GM10847 (cell line): ENCODE data around the gene C12orf57.

ENCODE experiments used
- POLR2A ChIP-seq: IDR thresholded peaks from 2 replicates; pipeline ENCODE4 v1.6.1; 2011; ENCODE audit not compliant: insufficient read length; ENCODE audit errors: extremely low read depth

Gene C12orf57

DNA sequence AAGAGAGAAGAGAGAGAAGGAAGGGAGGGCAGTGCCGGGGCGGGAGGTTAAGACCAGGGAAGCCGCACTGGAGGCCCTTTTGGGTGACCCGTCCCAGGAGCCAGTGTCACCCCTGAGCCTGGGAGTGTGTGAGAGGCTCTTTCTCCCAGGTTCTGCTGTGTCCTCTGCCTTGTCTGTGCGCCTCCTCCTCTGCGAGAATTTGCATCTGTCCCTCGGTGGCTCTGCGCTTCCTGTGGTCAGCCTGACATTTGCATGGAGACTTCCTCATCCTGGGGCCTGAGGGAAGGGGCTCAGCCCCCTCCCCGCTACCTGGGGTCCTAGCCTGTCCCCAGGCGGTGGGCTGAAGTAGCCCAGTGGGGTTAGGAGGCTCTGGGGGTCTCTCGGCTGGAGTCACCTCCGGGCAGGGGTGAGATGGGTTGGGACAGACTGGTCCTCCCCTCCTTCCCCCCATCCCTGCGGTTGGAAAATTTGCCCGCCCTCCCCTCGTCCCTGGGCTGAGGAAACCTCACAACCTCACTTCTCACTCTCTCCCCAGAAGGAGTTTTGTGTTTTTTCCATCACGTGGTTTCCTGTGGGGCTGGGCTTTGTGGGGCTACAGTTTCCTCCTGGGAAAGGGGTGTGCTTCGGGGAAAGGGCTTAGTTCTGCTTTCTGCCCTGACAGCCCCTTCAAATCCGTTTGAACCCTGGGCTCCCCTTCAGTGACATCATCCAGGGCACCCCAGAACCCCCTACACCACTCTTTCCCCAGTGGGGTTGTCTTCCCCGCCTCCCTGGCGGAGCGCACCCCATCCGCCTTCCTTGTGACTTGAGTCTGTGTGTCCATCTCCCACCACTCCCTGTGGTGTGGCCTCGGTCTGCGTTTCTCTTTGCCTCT, 9.9 kb downstream of the C12orf57 start:
- TF ChIP-seq POLR2A = peak; percentile 99

DNA sequence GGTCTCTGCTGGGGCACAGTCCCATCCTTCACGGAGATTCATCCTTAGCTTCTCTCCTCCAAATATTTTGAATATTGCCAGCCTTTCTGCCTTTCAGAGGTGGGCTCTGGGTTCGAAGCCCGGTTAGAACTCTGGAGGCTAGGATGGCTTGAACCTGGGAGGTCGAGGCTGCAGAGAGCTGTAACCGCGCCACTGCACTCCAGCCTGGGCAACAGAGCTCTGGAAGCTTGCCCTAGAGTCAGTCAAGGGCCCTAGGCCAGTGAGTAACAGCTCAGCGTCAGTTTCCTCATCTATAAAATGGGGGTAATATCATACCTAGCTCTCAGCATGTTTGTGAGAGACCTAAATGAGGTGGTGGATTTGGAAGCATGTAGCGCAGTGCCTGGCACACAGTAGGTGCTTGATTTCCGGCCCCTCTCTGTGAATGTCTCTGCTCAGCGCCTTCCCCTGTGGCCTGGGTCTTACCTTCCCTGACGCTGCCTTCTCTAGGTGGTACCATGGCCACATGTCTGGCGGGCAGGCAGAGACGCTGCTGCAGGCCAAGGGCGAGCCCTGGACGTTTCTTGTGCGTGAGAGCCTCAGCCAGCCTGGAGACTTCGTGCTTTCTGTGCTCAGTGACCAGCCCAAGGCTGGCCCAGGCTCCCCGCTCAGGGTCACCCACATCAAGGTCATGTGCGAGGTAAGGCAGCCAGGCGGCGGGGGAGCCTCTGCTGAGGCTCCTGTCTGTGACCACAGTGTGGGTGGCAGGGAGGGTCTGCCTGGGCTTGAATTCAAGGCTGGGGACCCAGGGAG, 10.7 kb downstream of the C12orf57 start:
- no peak for TF ChIP-seq POLR2A

DNA sequence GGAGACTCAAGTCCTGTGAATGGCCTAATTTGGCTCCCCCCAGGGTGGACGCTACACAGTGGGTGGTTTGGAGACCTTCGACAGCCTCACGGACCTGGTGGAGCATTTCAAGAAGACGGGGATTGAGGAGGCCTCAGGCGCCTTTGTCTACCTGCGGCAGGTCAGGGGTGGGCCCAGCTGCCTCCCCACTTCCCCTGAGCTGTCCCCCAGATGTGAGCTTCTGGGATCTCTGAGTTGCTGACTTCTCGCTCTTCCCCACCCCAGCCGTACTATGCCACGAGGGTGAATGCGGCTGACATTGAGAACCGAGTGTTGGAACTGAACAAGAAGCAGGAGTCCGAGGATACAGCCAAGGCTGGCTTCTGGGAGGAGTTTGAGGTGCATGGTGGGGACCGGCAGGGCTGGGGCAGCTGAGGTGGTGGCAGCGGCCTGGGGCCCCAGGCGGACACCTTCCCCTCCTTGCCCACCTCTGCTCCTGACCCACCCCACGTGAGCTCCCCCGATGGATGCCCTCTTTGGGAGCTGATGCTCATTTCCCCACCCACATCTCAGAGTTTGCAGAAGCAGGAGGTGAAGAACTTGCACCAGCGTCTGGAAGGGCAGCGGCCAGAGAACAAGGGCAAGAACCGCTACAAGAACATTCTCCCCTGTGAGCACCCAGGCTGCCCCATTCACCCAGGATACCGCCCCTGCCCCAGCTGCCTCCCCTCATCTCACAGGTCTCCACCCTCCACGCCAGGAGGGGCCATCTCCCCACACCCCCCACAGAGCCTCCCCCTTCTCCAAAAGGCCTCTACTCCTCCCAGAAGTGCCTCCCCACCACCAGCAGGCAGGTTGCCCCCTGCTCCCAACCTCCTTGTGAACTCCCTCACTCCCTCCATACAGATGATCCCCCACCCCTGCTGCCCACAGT, 11.5 kb downstream of the C12orf57 start:
- TF ChIP-seq POLR2A = no peak

DNA sequence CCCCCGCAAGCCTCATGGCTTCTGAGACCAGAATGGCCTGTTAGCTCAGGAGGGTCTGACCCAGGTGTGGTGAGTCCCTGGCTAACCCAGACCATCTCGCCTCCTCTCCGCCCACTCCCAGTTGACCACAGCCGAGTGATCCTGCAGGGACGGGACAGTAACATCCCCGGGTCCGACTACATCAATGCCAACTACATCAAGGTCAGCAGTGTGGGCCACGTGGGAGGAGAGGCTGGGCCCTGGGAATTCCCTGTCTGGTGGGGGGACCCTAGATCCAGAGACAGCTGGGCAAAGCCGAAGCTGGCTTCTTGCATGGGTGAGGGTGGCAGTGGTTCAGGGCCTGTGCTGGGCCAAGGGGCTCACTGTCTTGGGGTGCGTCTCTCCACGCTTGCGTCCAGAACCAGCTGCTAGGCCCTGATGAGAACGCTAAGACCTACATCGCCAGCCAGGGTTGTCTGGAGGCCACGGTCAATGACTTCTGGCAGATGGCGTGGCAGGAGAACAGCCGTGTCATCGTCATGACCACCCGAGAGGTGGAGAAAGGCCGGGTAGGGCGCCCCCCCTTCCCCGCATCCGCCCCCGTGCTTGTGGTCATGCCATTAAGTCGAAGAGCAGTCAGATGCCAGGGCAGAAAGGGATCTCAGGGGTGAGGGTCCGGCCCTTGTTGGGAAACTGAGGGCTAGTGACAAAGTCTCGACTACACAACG, 12.4 kb downstream of the C12orf57 start:
- TF ChIP-seq POLR2A = peak; percentile 20

DNA sequence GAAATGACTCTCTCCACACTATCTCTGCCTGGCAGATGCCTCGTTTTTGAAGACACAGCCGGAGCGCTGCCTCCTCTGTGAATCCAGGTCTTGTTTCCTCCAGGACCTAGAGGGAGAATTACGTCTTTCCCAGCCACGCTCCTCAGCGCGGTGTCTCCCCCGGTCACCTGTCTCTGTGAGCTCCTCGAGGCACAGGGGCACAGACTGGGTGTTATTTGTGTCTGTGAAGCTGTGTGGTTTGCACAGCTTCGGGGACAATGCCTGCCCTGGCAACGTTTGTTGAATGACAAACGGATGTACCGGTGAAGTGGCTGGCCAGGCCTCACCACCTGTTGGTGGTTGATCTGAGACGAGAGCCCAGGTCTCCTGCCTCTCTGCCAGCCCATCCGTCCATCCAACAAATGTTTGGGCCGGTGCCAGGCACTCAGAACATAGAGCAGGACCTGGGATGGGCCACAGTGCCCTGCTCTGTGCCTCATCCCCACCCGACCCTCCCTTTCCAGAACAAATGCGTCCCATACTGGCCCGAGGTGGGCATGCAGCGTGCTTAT, 13.4 kb downstream of the C12orf57 start:
- no peak for TF ChIP-seq POLR2A

DNA sequence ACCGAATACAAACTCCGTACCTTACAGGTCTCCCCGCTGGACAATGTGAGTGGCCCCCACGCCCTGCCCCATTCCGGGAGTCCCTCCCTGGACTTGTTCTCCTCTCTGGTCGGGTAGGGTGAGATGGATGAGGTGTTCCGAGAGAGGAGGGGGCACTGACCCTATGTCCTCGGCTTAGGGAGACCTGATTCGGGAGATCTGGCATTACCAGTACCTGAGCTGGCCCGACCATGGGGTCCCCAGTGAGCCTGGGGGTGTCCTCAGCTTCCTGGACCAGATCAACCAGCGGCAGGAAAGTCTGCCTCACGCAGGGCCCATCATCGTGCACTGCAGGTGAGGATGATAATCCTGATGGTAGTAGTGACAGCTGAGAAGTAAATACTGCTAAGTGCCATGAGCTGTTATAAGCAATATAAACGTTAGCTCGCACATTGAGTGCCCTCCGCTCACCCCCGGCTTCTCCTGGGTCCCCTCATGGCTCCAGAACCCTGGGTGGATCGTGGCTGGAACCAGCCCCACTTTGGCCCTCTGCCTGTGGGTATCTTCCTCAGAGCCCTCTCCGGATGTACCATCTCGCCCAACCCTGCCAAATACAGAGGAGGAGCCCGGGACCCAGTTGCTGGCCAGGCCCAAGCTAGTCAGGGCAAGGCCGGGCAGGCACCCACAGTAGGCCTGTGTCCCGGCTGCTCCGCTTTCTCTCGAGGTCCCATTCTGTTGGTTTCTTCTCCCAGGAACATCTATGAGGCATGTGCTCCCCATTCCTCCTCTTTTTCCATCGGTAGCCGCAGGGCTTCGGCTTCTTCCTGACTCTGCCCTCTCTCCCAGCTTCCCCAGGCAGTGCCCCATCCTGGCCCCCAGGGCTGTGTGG, 14.2 kb downstream of the C12orf57 start:
- peak; percentile 2 for TF ChIP-seq POLR2A

DNA sequence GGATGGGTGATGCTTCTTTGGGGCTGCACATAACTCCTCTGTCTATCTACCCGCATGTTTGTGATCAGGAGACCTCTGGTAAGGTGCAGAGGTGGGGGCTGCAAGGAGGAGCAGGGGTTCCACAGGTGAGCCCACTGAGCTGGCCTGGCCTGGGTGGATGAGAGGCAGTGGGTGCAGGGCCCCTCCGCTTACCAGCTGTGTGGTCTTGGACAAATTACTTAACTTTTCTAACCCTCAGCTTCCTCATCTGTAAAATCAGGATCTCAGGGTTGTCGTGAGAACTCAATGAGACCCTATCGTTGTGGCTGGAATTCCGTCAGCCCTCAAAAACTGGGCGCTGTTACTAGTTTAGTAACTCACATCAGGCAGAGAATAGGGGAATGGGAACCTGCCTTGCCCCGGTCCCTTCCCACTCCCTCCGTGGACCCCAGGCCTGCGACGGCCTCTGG, 14.8 kb downstream of the C12orf57 start:
- TF ChIP-seq POLR2A = no peak

DNA sequence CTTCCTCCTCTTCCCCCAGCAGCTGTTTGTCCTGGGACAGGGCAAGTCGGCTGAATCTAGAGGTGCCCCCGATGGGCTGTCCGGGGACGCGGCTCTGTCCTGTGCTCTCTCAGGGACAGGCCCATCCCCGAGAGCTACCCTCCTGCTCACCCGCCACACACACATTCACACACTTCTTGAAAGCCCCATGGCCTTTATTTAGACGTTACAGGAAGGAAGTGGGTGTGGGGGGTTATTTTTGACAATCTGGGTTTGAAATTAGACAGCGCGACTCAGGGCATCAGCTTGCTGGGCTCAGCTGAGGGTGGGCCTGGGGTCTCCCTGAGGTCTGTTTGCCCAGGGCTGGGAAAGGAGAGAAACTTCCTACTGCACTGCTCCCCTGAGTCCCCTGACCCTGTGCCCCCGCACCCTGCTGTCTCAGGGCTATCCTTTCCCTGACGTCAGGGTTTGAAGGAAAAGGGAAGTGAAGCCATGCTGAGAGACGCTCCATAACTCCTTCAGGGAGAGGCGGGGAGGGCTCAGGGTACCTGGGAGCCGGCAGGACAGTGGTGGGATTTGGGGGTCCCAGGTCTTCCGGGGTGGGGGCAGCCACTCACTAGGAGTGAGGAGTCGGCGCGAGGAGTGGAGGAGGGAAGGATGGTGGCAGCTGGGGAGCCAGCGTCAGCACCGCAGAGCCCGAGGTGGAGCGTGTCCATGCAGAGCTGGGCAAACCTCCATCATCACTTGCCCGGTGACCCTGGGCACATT, 15.4 kb downstream of the C12orf57 start:
- peak; percentile 70 for TF ChIP-seq POLR2A

DNA sequence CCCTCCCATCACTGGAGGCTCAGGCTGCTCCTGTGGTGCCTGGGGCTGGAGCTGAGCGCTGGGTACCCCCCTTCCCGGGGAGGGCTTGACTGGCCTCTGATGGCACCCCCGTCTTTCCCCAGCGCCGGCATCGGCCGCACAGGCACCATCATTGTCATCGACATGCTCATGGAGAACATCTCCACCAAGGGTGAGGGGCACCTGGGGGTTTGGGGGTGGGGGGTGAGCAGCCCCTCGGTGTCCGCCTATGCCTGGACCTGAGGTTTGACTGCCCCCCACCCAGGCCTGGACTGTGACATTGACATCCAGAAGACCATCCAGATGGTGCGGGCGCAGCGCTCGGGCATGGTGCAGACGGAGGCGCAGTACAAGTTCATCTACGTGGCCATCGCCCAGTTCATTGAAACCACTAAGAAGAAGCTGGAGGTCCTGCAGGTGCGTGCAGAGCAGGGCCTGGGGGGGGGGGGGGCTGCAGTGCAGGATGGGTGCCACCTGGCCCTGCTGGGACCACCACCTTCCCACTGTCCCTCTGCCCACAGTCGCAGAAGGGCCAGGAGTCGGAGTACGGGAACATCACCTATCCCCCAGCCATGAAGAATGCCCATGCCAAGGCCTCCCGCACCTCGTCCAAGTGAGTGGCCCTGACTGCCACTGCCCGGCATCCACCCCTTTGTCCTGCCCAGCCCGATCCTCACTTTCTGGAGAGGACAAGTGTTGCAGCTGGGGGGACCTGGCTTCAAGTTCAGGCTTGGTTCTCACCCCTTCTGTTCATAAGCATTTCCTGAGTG, 16.2 kb downstream of the C12orf57 start:
- no peak for TF ChIP-seq POLR2A

DNA sequence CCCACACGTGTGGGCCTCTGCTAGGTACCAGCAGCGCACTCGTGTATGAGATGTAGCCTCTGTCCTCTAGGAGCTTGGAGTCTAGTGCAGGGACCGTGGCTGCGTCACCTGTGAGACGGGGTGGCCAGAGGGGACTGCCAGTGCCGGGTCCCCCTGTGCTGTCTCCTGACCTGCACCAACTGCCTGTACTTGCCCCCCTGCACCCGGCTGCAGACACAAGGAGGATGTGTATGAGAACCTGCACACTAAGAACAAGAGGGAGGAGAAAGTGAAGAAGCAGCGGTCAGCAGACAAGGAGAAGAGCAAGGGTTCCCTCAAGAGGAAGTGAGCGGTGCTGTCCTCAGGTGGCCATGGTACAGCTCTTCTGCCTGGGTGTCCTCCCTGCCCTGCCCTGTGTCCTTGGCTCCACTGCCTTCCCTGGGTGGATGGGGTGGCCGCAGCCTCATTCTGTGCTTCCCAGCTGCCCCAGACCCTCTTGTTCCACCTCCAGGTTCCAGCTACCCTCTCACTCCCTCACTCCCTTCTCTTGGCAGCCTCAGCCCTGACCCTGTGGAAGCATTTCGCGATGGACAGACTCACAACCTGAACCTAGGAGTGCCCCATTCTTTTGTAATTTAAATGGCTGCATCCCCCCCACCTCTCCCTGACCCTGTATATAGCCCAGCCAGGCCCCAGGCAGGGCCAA, 16.9 kb downstream of the C12orf57 start:
- TF ChIP-seq POLR2A = no peak

DNA sequence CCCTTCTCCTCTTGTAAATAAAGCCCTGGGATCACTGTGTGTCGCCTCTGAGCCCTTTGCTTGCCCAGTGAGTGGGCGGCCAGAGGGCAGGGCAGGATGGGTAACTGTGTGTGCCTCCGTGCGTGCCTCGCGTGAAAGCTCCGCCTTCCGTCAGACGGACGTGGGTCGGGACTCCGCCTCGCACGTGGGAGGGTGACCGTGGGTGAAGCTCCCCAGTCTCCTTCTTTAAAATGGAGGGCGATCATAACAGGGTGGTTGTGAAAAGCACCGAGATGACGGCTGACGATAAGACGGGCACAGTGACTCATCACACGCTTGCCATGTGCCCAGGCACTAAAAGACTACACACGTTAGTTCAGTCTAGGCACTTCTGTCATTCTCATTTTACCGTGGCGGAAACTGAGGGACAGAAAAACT, 17.5 kb downstream of the C12orf57 start:
- no peak for TF ChIP-seq POLR2A

DNA sequence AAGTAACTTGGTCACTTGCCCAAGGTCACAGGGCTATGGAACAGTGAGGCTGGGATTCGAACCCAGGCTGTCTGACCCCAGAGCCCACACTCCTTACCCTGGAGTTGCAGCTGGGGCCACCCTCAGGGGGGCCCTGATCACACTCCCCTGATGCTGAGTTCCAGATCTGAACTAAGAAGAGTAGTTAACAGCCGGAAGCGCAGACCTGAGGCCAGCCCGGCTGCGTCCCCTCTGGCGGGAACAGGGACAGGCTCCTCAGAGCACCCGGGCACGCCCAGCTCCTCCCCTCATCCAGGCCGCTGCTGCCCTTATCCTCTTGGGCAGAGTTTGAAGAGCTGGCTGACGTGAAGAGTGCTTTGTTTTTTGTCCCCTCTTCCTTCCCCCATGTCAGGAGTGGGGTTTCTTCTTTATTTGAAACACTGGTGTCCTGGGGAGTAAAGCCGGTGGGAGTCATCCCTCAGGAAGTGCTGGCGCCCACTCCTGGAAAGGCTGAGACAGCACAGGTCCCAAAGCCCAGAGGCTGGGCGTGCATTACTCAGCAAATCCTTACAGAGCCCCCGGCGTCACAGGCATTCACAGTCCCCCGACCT, 18.0 kb downstream of the C12orf57 start:
- peak; percentile 32 for TF ChIP-seq POLR2A
